Trophoblast cell (in vitro differentiated cells and primary cell): ENCODE results near the gene MCTP1.

Experiments
- DNase-seq, 2 donors: peaks; one replicate each; pipeline ENCODE4 v3.0.0-alpha.2; 2016
- H2AFZ ChIP-seq: 2 replicates; pipeline ENCODE4 v1.6.1; 2013; ENCODE audit warnings: low read length, moderate library complexity, mild to moderate bottlenecking; ENCODE audit not compliant: insufficient read depth, poor library complexity
- H2AK5ac ChIP-seq: 2 replicates; pipeline ENCODE4 v1.6.1; 2013; ENCODE audit warnings: mild to moderate bottlenecking, low read length
- H2BK120ac ChIP-seq: 2 replicates; pipeline ENCODE4 v1.6.1; 2013; ENCODE audit warnings: low read length, mild to moderate bottlenecking, moderate library complexity; ENCODE audit not compliant: insufficient read depth, poor library complexity
- H2BK12ac ChIP-seq: 2 replicates; pipeline ENCODE4 v1.6.1; 2013; ENCODE audit warnings: mild to moderate bottlenecking, low read length, moderate library complexity
- H2BK5ac ChIP-seq: 2 replicates; pipeline ENCODE4 v1.6.1; 2013; ENCODE audit warnings: low read length, low read depth, moderate library complexity, mild to moderate bottlenecking; ENCODE audit not compliant: poor library complexity
- H3K14ac ChIP-seq: 2 replicates; pipeline ENCODE4 v1.6.1; 2013; ENCODE audit warnings: mild to moderate bottlenecking, low read length
- H3K18ac ChIP-seq: 2 replicates; pipeline ENCODE4 v1.6.1; 2013; ENCODE audit warnings: mild to moderate bottlenecking, low read length
- H3K23ac ChIP-seq: 2 replicates; pipeline ENCODE4 v1.6.1; 2013; ENCODE audit warnings: low read length
- H3K27ac ChIP-seq: 2 replicates; pipeline ENCODE4 v1.5.1; 2013; ENCODE audit warnings: low read depth, mild to moderate bottlenecking, inconsistent platforms, low read length, moderate library complexity
- H3K27me3 ChIP-seq: 2 replicates; pipeline ENCODE4 v1.6.1; 2013; ENCODE audit warnings: inconsistent platforms, mild to moderate bottlenecking, low read length, moderate library complexity; ENCODE audit not compliant: insufficient read depth
- H3K36me3 ChIP-seq, 2 experiments: 1 replicate in 1 of 2; 2 replicates in 1 of 2; pipeline ENCODE4 v1.6.1; 2013; ENCODE audit warnings: low read length in 2 of 2, mild to moderate bottlenecking in 2 of 2, moderate library complexity in 1 of 2; ENCODE audit not compliant: insufficient read depth in 2 of 2, control insufficient read depth in 1 of 2
- H3K4ac ChIP-seq: 2 replicates; pipeline ENCODE4 v1.6.1; 2013; ENCODE audit warnings: low read depth, mild to moderate bottlenecking, low read length, moderate library complexity
- H3K4me1 ChIP-seq, 2 experiments: 1 replicate in 1 of 2; 2 replicates in 1 of 2; pipeline ENCODE4 v1.6.1; 2013; ENCODE audit warnings: low read length in 2 of 2, mild to moderate bottlenecking in 2 of 2, moderate library complexity in 1 of 2; ENCODE audit not compliant: insufficient read depth in 2 of 2, control insufficient read depth in 1 of 2
- H3K4me2 ChIP-seq: 2 replicates; pipeline ENCODE4 v1.6.1; 2013; ENCODE audit warnings: inconsistent platforms, mild to moderate bottlenecking, low read length, moderate library complexity
- H3K4me3 ChIP-seq: 2 replicates; pipeline ENCODE4 v1.5.1; 2013; ENCODE audit warnings: mild to moderate bottlenecking, low read depth, low read length, inconsistent platforms
- H3K79me1 ChIP-seq: one replicate; pipeline ENCODE4 v1.6.1; 2013; ENCODE audit warnings: low read length
- H3K79me2 ChIP-seq: 2 replicates; pipeline ENCODE4 v1.6.1; 2013; ENCODE audit warnings: low read length, mild to moderate bottlenecking; ENCODE audit not compliant: control insufficient read depth, insufficient read depth, poor library complexity
- H3K9ac ChIP-seq: 2 replicates; pipeline ENCODE4 v1.6.1; 2013; ENCODE audit warnings: mild to moderate bottlenecking, low read length
- H3K9me3 ChIP-seq: 2 replicates; pipeline ENCODE4 v1.6.1; 2013; ENCODE audit warnings: low read depth, mild to moderate bottlenecking, control low read depth, inconsistent platforms, low read length; ENCODE audit not compliant: insufficient read depth
- H4K12ac ChIP-seq: 2 replicates; pipeline ENCODE4 v1.6.1; 2013; ENCODE audit warnings: low read depth, mild to moderate bottlenecking, low read length, moderate library complexity
- H4K8ac ChIP-seq: 2 replicates; pipeline ENCODE4 v1.6.1; 2013; ENCODE audit warnings: low read depth, mild to moderate bottlenecking, low read length, moderate library complexity
- H4K91ac ChIP-seq: one replicate; pipeline ENCODE4 v1.6.1; 2013; ENCODE audit warnings: low read depth, mild to moderate bottlenecking, low read length, moderate library complexity
- WGBS: extraction: QIAGEN DNeasy Blood & Tissue Kit; methylation state at CpG from one replicate; pipeline ENCODE4 v1.1.7; 2013; ENCODE audit warnings: missing lambda C conversion rate; ENCODE audit not compliant: insufficient read length, insufficient coverage; ENCODE audit errors: extremely low coverage; 5-methylcytosine and 5-hydroxymethylcytosine counted together

The MCTP1 gene

GRCh38 chr5:94870511-94871183 lies 414.2 kb downstream of the MCTP1 start:
- Histone ChIP-seq H2BK5ac (no peak overlapping the region), H3K4me3 (no peak overlapping the region), H3K79me2 (no peaks in the 10 kb centered on the region), H2BK120ac (no peak overlapping the region), H3K27me3 (no peaks in the 10 kb centered on the region), H3K79me1 (no peaks in the 10 kb centered on the region), H3K18ac (no peak overlapping the region), H3K27ac (no peak overlapping the region), H3K14ac (no peak overlapping the region), H3K36me3 (no peaks in the 10 kb centered on the region), H2AK5ac (no peak overlapping the region), H4K8ac (no peak overlapping the region), H3K4me2 (no peak overlapping the region), H4K12ac (no peak overlapping the region), H3K9me3 (no peaks in the 10 kb centered on the region), H2BK12ac (no peak overlapping the region), H3K4me1 (no peaks in the 10 kb centered on the region), H4K91ac (no peak overlapping the region), H3K23ac (no peak overlapping the region), H2AFZ (peak overlapping the region; percentile 75), H3K9ac (no peak overlapping the region), H3K4ac (no peak overlapping the region)
- WGBS: no CpG with 5 or more reads among the region's 13 CpGs
- DNase-seq: no peak

- Histone ChIP-seq H3K14ac (no peak overlapping the region), H2BK12ac (no peak overlapping the region), H3K36me3 (no peaks in the 10 kb centered on the region), H2BK120ac (no peak overlapping the region), H4K12ac (no peak overlapping the region), H2AFZ (no peak overlapping the region), H2AK5ac (no peak overlapping the region), H3K18ac (no peak overlapping the region), H3K27ac (no peak overlapping the region), H3K4me2 (no peak overlapping the region), H3K9ac (no peak overlapping the region), H3K27me3 (no peaks in the 10 kb centered on the region), H3K79me1 (no peaks in the 10 kb centered on the region), H3K79me2 (no peaks in the 10 kb centered on the region), H3K9me3 (no peaks in the 10 kb centered on the region), H3K4me3 (no peak overlapping the region), H3K4me1 (no peaks in the 10 kb centered on the region), H4K91ac (no peak overlapping the region), H3K23ac (no peak overlapping the region), H2BK5ac (no peak overlapping the region), H4K8ac (no peak overlapping the region), H3K4ac (no peak overlapping the region)
- no peak for DNase-seq
- WGBS: no CpG with 5 or more reads among the region's 4 CpGs
Observed at GRCh38 chr5:94869921-94870320, 415.0 kb downstream of the MCTP1 start.

GRCh38 chr5:94863951-94864350 lies 420.9 kb downstream of the MCTP1 start:
- H4K91ac ChIP-seq: no peak overlapping the region
- no peak overlapping the region for H2BK120ac ChIP-seq
- no peak overlapping the region for H3K23ac ChIP-seq
- H2BK5ac ChIP-seq: no peak overlapping the region
- H3K9me3 ChIP-seq: no peaks in the 10 kb centered on the region
- H3K18ac ChIP-seq: no peak overlapping the region
- no peak for DNase-seq
- H2AK5ac ChIP-seq: no peak overlapping the region
- no peaks in the 10 kb centered on the region for H3K79me2 ChIP-seq
- H2BK12ac ChIP-seq: no peak overlapping the region
- H3K27ac ChIP-seq: no peak overlapping the region
- H2AFZ ChIP-seq: no peak overlapping the region
- no peak overlapping the region for H4K12ac ChIP-seq
- no peaks in the 10 kb centered on the region for H3K27me3 ChIP-seq
- H3K14ac ChIP-seq: no peak overlapping the region
- no peaks in the 10 kb centered on the region for H3K79me1 ChIP-seq
- no peaks in the 10 kb centered on the region for H3K4me1 ChIP-seq
- no CpG with 5 or more reads among the region's 3 CpGs for WGBS
- no peaks in the 10 kb centered on the region for H3K36me3 ChIP-seq
- H3K4me2 ChIP-seq: no peak overlapping the region
- no peak overlapping the region for H3K4ac ChIP-seq
- no peak overlapping the region for H4K8ac ChIP-seq
- H3K9ac ChIP-seq: no peak overlapping the region
- no peak overlapping the region for H3K4me3 ChIP-seq

GRCh38 chr5:94857111-94857510 lies 427.8 kb downstream of the MCTP1 start:
- no peak for DNase-seq
- no peak overlapping the region for H3K4ac ChIP-seq

More at GRCh38 chr5:94857111-94857510, 427.8 kb downstream of the MCTP1 start:
- Histone ChIP-seq H3K9ac (no peak overlapping the region), H4K8ac (no peak overlapping the region), H3K14ac (no peak overlapping the region), H2AFZ (no peak overlapping the region), H3K4me1 (no peaks in the 10 kb centered on the region), H2BK5ac (no peak overlapping the region), H3K4me3 (no peak overlapping the region), H3K36me3 (no peaks in the 10 kb centered on the region), H4K12ac (no peak overlapping the region), H3K9me3 (no peaks in the 10 kb centered on the region), H2AK5ac (no peak overlapping the region), H3K4me2 (no peak overlapping the region), H3K79me2 (no peaks in the 10 kb centered on the region), H3K79me1 (no peaks in the 10 kb centered on the region), H3K23ac (no peak overlapping the region), H2BK12ac (no peak overlapping the region), H4K91ac (no peak overlapping the region), H3K27ac (no peak overlapping the region), H3K18ac (no peak overlapping the region), H2BK120ac (no peak overlapping the region), H3K27me3 (no peaks in the 10 kb centered on the region)
- WGBS: no CpG with 5 or more reads among the region's 2 CpGs
